Measurements from ENCODE around the gene SMIM24. TPM values are rescaled to one million over a fixed set of nuclear protein-coding genes. Genes with fewer than 3 reads are reported as not detected.

SMIM24 gene
- total and polyA plus RNA-seq, 4 donors, result 0.10 to 0.22 (median 0.15) TPM; not detected in 1

- WGBS, 2 donors, result 77 to 81% methylated on average over 15 of the region's 15 CpGs
- H3K27ac ChIP-seq (ENCODE audit: low read depth in 1 of 2, low read length in 1 of 2), result no peak overlapping the region
- ATAC-seq (ENCODE audit: insufficient read depth, low FRiP score) (no peak), DNase-seq (peak; percentile 45 to 56 (median 45))
- H3K27me3 ChIP-seq (ENCODE audit: control insufficient read depth in 3 of 3, insufficient read depth in 3 of 3, low read length in 2 of 3), result no peaks in the 10 kb centered on the region
- no peak for TF ChIP-seq CTCF (IDR thresholded peaks at IDR 0.05; ENCODE audit: control extremely low read depth, extremely low read depth)
- H3K36me3 ChIP-seq (ENCODE audit: control insufficient read depth in 4 of 4, insufficient read depth in 4 of 4, low read length in 4 of 4), result peaks cover 0 to 9% (median 4%) of the 10 kb centered on the region in 4 donors
- no peak overlapping the region for H3K4me3 ChIP-seq
- H3K9ac ChIP-seq (ENCODE audit: insufficient read depth in 1 of 2, low read length in 2 of 2), result no peak overlapping the region
- H3K4me1 ChIP-seq (ENCODE audit: control insufficient read depth in 5 of 5, insufficient read depth in 5 of 5, low read length in 5 of 5), result peaks cover 0 to 11% (median 2%) of the 10 kb centered on the region in 5 donors
- H3K9me3 ChIP-seq (ENCODE audit: control insufficient read depth in 4 of 4, insufficient read depth in 3 of 4, low read length in 3 of 4), result peaks cover 0 to 1% (median 0%) of the 10 kb centered on the region in 4 donors
These were observed 35.6 kb upstream of the SMIM24 start for GRCh38 chr19:3515891-3516422.

DNA sequence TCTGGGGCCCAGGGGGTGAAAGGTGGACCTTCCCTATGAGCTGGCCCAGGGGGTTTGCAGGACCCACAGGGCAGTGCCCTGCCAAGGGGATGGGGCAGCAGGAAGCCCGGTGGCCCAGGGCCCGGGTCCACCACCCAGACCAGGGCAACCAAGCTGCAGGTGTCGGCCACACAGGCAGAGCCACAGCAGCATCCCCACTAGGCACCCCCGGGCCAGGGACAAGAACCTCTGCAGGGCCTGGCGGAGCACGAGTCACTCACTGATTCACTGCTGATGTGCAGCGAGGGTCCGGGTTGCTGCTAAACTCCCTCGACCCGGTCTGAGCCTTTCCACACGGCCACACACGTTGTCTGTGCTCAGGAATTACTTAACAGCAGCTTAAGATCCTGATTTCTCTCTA lies 34.6 kb upstream of the SMIM24 start:
- no peak for ATAC-seq (ENCODE audit: insufficient read depth, low FRiP score)
- no peaks in the 10 kb centered on the region for H3K9me3 ChIP-seq (ENCODE audit: control insufficient read depth in 4 of 4, insufficient read depth in 3 of 4, low read length in 3 of 4)
- peaks cover 0 to 13% (median 5%) of the 10 kb centered on the region in 4 donors for H3K36me3 ChIP-seq (ENCODE audit: control insufficient read depth in 4 of 4, insufficient read depth in 4 of 4, low read length in 4 of 4)
- H3K4me3 ChIP-seq, result no peak overlapping the region
- DNase-seq, result no peak
- no peak overlapping the region for H3K9ac ChIP-seq (ENCODE audit: insufficient read depth in 1 of 2, low read length in 2 of 2)
- no peak for TF ChIP-seq CTCF (IDR thresholded peaks at IDR 0.05; ENCODE audit: control extremely low read depth, extremely low read depth)
- no peak overlapping the region for H3K27ac ChIP-seq (ENCODE audit: low read depth in 1 of 2, low read length in 1 of 2)
- 92 to 95% methylated on average over 12 of the region's 12 CpGs for WGBS, 2 donors
- H3K27me3 ChIP-seq (ENCODE audit: control insufficient read depth in 3 of 3, insufficient read depth in 3 of 3, low read length in 2 of 3), result no peaks in the 10 kb centered on the region
- H3K4me1 ChIP-seq (ENCODE audit: control insufficient read depth in 5 of 5, insufficient read depth in 5 of 5, low read length in 5 of 5), result peaks cover 0 to 11% (median 2%) of the 10 kb centered on the region in 5 donors

DNA sequence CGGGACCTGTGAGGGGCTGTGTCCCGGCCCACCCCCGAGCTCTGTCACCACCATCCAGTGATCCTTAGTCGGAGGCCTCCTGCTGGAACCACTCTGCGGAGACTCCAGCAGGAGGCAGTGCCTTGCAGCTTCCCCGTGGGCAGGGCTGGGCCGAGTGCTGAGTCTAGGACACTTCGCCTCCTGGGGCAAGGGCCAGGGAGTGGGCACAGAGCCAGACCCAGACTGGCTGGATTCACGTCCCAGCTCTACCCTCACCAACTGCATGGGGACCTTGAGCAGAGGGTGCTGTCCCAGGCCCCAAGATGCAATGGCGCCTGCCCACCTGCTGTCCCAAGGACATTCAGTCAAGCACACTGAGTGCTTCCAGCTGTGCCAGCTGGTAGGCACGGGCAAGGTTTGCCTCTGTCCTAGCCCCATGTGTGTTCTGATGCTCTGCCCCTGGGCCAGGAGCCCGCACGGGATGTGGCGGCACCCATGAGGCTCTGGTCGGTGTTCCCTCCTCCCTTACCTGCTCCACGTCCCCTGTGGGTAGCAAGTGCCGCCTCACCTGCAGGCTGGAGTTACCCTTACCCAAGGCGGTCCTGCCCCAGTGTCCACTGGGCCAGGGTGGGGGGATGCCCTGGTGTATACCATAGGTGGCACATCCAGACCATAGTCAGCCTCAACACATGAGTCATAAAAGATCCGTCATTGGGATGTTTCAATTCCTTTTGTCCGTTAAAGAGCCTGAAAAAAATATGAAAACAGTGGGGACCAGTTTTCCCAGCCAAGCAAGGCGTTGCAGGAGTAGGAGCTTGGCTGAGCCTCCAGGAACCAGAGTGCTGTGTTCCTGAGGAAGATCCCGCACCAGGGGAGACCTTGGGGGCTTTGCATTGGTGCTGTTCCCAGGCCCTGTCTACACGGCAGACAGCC lies 33.2 kb upstream of the SMIM24 start:
- H3K27ac ChIP-seq (ENCODE audit: low read depth in 1 of 2, low read length in 1 of 2), result no peak overlapping the region
- H3K4me3 ChIP-seq, result no peak overlapping the region
- peaks cover 0 to 16% (median 9%) of the 10 kb centered on the region in 4 donors for H3K36me3 ChIP-seq (ENCODE audit: control insufficient read depth in 4 of 4, insufficient read depth in 4 of 4, low read length in 4 of 4)
- TF ChIP-seq CTCF (IDR thresholded peaks at IDR 0.05; ENCODE audit: control extremely low read depth, extremely low read depth), result no peak
- H3K4me1 ChIP-seq (ENCODE audit: control insufficient read depth in 5 of 5, insufficient read depth in 5 of 5, low read length in 5 of 5), result peaks cover 0 to 13% (median 2%) of the 10 kb centered on the region in 5 donors
- WGBS, 2 donors, result 88 to 89% methylated on average over 23 of the region's 23 CpGs
- H3K27me3 ChIP-seq (ENCODE audit: control insufficient read depth in 3 of 3, insufficient read depth in 3 of 3, low read length in 2 of 3), result no peaks in the 10 kb centered on the region
- H3K9me3 ChIP-seq (ENCODE audit: control insufficient read depth in 4 of 4, insufficient read depth in 3 of 4, low read length in 3 of 4), result no peaks in the 10 kb centered on the region
- ATAC-seq (ENCODE audit: insufficient read depth, low FRiP score) (no peak), DNase-seq (no peak)
- no peak overlapping the region for H3K9ac ChIP-seq (ENCODE audit: insufficient read depth in 1 of 2, low read length in 2 of 2)

All from lung (tissue), 12 donors.